Right cardiac atrium (tissue), 5 donors: ENCODE data around the gene ARHGAP24. TPM values are rescaled to one million over a fixed set of nuclear protein-coding genes. Genes with fewer than 3 reads are reported as not detected.
"Not testable (repeated sequence)": the region's sequence is repeated elsewhere in the genome, so short reads cannot be mapped to it uniquely, and the experiment has no call there.

Source experiments
- ATAC-seq, 2 donors: fragments of 200-7000 bp; cut with Tn5 transposase; one replicate each; pipeline versions ENCODE4 v1.8.0 to v1.9.1; 2020; ENCODE audit warnings: moderate library complexity in 2 of 2, mild to moderate bottlenecking in 1 of 2
- DNase-seq, 3 donors: peaks; one replicate each; pipeline ENCODE4 v3.0.0-alpha.2; 2020
- H3K27ac ChIP-seq: one replicate; pipeline ENCODE4 v1.5.1; 2013; ENCODE audit warnings: mild to moderate bottlenecking, low read length, control low read depth, moderate library complexity
- H3K27me3 ChIP-seq: one replicate; pipeline ENCODE4 v1.6.1; 2013; ENCODE audit not compliant: control insufficient read depth, insufficient read depth
- H3K4me1 ChIP-seq: one replicate; pipeline ENCODE4 v1.6.1; 2013; ENCODE audit warnings: low read length; ENCODE audit not compliant: control insufficient read depth, insufficient read depth
- H3K4me3 ChIP-seq: one replicate; pipeline ENCODE4 v1.5.1; 2013; ENCODE audit warnings: low read length, control low read depth
- H3K9me3 ChIP-seq: one replicate; pipeline ENCODE4 v1.6.1; 2013; ENCODE audit warnings: low read length; ENCODE audit not compliant: control insufficient read depth
- WGBS: extraction: QIAGEN DNeasy Blood & Tissue Kit; methylation state at CpG from one replicate; pipeline ENCODE4 v1.1.7; 2013; 5-methylcytosine and 5-hydroxymethylcytosine counted together
- intact Hi-C, 4 donors: fragments of 100-400 bp; cut with DNase I; formaldehyde crosslinking; loops; one replicate each; pipeline versions ENCODE4 v1.11.0 to v1.14.0; 2022 to 2023
- polyA plus RNA-seq: library from polyadenylated mRNA; stranded (reverse); fragments of 200-250 nt; gene quantifications from one replicate; pipeline ENCODE4 v1.2.3, GENCODE V29; 2013
- total RNA-seq, 4 donors: library from RNA; stranded (reverse); fragmentation: NEBNext Ultra II Directional; extraction: Animal tissue kit (Norgen Biotek cat#: 25700); gene quantifications; one replicate each; pipeline ENCODE4 v1.2.1, GENCODE V29; 2021
- donor health status: healthy with polysubstance abuse.
- donor health status: DM: no; HTN: yes; CAD: no.
- donor health status: DM: no; HTN: no; CAD: no.
- donor health status: DM: no; HTN: yes; CAD: no; lungs with severe emphysema.
- donor health status: DM: yes; HTN: yes; CAD: no.

Gene ARHGAP24
- total and polyA plus RNA-seq, 5 donors = 16.7 to 49.3 (median 36.7) TPM

DNA sequence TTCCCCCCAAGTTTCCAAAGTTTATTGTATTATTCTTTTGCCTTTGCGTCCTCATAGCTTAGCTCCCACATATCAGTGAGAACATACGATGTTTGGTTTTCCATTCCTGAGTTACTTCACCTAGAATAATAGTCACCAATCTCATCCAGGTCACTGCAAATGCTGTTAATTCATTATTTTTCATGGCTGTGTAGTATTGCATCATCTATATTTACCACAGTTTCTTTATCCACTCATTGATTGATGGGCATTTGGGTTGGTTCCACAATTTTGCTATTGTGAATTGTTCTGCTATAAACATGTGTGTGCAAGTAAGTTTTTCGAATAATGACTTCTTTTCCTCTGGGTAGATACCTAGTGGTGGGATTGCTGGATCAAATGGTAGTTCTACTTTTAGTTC, 43.6 kb downstream of the ARHGAP24 start:
- H3K9me3 ChIP-seq, H3K4me1 ChIP-seq, H3K4me3 ChIP-seq, H3K27ac ChIP-seq, ATAC-seq, H3K27me3 ChIP-seq, DNase-seq: not testable (repeated sequence)
- WGBS = 94% methylated on average over 3 of the region's 3 CpGs
- intact Hi-C loops = loop anchor here in 1 of 4 donors (10.0 kb wide), 1 partner anchor 76 kb away; no protein-coding TSS in a partner anchor

- H3K27ac ChIP-seq = no peak overlapping the region
- 78% methylated on average over 5 of the region's 5 CpGs for WGBS
- no peaks in the 10 kb centered on the region for H3K27me3 ChIP-seq
- DNase-seq = peak; percentile 58 to 77 (median 75)
- ATAC-seq = peak; percentile 94 to 95
- no peaks in the 10 kb centered on the region for H3K9me3 ChIP-seq
- intact Hi-C loops = no loop called here
- no peak overlapping the region for H3K4me3 ChIP-seq
- no peaks in the 10 kb centered on the region for H3K4me1 ChIP-seq
Observed at GRCh38 chr4:85520765-85521749, 46.1 kb downstream of the ARHGAP24 start.

DNA sequence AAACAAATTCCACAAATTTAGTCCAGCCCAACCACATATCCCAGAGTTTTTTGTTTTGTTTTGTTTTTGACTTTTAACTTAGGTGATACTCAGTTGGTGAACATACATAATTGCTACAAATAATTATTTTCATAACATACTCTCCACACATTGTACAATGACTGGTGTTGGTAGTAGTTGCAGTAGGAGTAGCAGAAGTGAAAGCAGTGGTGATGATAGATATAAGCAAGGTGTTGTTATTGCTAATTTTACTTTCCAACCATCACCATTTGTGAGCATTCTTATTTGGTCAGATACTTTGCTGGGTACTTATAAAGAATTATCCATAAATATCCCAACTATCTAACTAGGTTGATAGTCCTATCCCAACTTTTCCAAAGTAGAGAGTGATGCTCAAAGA, 47.3 kb downstream of the ARHGAP24 start:
- no peaks in the 10 kb centered on the region for H3K4me1 ChIP-seq
- H3K27ac ChIP-seq = no peak overlapping the region
- no peak overlapping the region for H3K4me3 ChIP-seq
- H3K9me3 ChIP-seq = no peaks in the 10 kb centered on the region
- H3K27me3 ChIP-seq = no peaks in the 10 kb centered on the region
- no peak for DNase-seq
- intact Hi-C loops = no loop called here
- peak in 1 of 2 donors; percentile 25 for ATAC-seq

- DNase-seq = no peak
- intact Hi-C loops = no loop called here
- WGBS = 56% methylated on average over 3 of the region's 3 CpGs
- ATAC-seq = no peak
- H3K4me1 ChIP-seq = no peaks in the 10 kb centered on the region
- H3K27me3 ChIP-seq = no peaks in the 10 kb centered on the region
- no peak overlapping the region for H3K4me3 ChIP-seq
- H3K27ac ChIP-seq = no peak overlapping the region
- H3K9me3 ChIP-seq = no peaks in the 10 kb centered on the region
Observed at GRCh38 chr4:85522836-85523235, 47.9 kb downstream of the ARHGAP24 start.

GRCh38 chr4:85527815-85528214, 52.9 kb downstream of the ARHGAP24 start:
- Histone ChIP-seq H3K27me3 (no peaks in the 10 kb centered on the region), H3K4me1 (no peaks in the 10 kb centered on the region), H3K27ac (no peak overlapping the region), H3K9me3 (no peaks in the 10 kb centered on the region), H3K4me3 (no peak overlapping the region)
- intact Hi-C loops = no loop called here
- ATAC-seq (no peak), DNase-seq (no peak)
- WGBS = 53% methylated on average over 2 of the region's 2 CpGs

DNA sequence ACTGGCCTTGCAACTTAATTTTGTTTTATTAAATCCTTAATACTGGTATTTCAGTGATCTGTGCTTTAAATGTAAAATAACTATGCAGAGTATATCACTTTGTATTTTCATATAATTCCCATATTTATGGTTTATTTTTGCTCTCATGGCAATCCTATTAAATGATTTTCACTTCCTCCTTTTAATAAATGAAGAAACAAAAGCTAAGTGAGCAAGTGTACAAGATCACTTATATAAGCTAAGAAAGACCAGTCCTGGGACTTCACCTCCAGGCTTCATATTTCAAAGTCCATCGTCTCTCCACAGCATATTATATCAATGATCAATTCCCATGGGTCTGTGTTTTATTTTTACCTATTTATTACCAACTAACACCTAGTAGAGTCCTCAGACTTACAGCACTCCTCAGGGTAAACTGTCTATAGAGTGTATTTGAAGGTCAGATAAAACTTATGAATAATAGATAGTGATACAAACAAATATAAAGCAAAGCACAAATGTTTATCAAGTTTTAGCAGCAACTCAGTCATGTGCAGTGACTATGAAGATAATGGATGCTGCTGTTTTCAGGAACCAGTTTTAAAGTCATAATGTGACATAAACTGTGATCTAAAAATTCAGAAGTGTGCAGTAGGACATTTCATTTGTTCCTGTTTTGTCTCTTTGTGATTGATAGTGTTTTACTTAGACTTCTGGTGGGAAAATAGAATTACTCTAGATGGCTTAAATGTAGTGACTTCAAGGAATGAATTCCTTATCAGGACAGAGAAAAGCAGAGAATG, 56.8 kb downstream of the ARHGAP24 start:
- 75% methylated on average over 1 of the region's 1 CpG for WGBS
- no peak for DNase-seq
- Histone ChIP-seq H3K9me3 (no peaks in the 10 kb centered on the region), H3K27me3 (no peaks in the 10 kb centered on the region), H3K4me1 (no peaks in the 10 kb centered on the region), H3K4me3 (no peak overlapping the region), H3K27ac (no peak overlapping the region)
- ATAC-seq = no peak
- intact Hi-C loops = no loop called here

- Histone ChIP-seq H3K27ac (no peak overlapping the region), H3K4me3 (no peak overlapping the region), H3K9me3 (no peaks in the 10 kb centered on the region), H3K27me3 (no peaks in the 10 kb centered on the region), H3K4me1 (no peaks in the 10 kb centered on the region)
- DNase-seq = peak in 1 of 3 donors; percentile 22
- no peak for ATAC-seq
- 92% methylated on average over 3 of the region's 3 CpGs for WGBS
- intact Hi-C loops = no loop called here
Observed at GRCh38 chr4:85534120-85534519, 59.2 kb downstream of the ARHGAP24 start.

- H3K9me3 ChIP-seq = no peaks in the 10 kb centered on the region
- 91% methylated on average over 1 of the region's 1 CpG for WGBS
- H3K27me3 ChIP-seq = no peaks in the 10 kb centered on the region
- DNase-seq (no peak), ATAC-seq (no peak)
- H3K4me3 ChIP-seq = no peak overlapping the region
- H3K27ac ChIP-seq = no peak overlapping the region
- intact Hi-C loops = no loop called here
- H3K4me1 ChIP-seq = peaks cover 3% of the 10 kb centered on the region
Observed at GRCh38 chr4:85543832-85544231, 68.9 kb downstream of the ARHGAP24 start.

- Histone ChIP-seq H3K27me3 (no peaks in the 10 kb centered on the region), H3K9me3 (no peaks in the 10 kb centered on the region), H3K4me3 (no peak overlapping the region), H3K27ac (no peak overlapping the region), H3K4me1 (peaks cover 3% of the 10 kb centered on the region)
- ATAC-seq (no peak), DNase-seq (no peak)
- intact Hi-C loops = no loop called here
- 95% methylated on average over 5 of the region's 5 CpGs for WGBS
Observed at GRCh38 chr4:85544751-85545150, 69.8 kb downstream of the ARHGAP24 start.

DNA sequence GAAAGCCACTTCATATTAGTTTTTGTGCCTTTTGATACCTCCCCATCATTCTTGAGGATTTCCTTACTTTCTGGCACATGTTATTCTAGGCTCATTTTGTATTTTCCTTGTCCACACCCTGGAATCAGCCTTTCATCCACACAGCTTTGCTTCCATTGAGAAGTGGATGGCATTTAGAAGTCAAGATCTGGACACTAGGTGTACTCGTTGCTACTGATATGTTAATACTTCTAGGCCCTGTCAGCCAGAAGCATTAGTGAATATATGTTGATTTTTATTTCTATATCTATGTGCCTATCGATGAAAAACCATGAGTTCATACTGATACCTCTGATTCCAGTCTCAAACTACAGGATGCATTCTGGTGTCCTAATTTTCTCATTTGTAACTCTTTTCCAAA, 73.2 kb downstream of the ARHGAP24 start:
- DNase-seq (no peak), ATAC-seq (no peak)
- 71% methylated on average over 2 of the region's 2 CpGs for WGBS
- Histone ChIP-seq H3K4me1 (peaks cover 1% of the 10 kb centered on the region), H3K27ac (no peak overlapping the region), H3K9me3 (no peaks in the 10 kb centered on the region), H3K4me3 (no peak overlapping the region), H3K27me3 (no peaks in the 10 kb centered on the region)
- intact Hi-C loops = no loop called here

DNA sequence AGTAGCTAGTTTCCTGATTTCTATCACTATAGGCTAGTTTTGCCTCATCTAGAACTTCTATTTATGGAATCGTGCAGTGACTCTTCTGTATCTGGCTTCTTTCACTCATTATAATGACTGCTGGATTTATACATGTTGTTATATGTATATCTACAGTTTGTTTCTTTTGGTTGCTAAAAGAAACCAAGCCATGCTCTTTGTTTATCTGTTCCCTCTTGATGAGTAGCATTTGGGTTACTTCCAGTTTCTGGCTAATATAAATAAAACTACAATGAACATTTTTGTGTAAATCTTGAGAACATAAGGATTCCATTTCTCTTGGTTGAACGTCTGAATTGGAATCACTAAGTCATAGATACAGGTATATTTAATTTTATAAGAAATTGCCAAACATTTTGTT, 73.9 kb downstream of the ARHGAP24 start:
- H3K4me3 ChIP-seq = no peak overlapping the region
- H3K27ac ChIP-seq = no peak overlapping the region
- no peaks in the 10 kb centered on the region for H3K9me3 ChIP-seq
- H3K27me3 ChIP-seq = no peaks in the 10 kb centered on the region
- DNase-seq = no peak
- 53% methylated on average over 2 of the region's 2 CpGs for WGBS
- intact Hi-C loops = no loop called here
- peaks cover 1% of the 10 kb centered on the region for H3K4me1 ChIP-seq
- no peak for ATAC-seq
